Measurements from ENCODE around the gene TSPYL6.
"Not testable (repeated sequence)": the region's sequence is repeated elsewhere in the genome, so short reads cannot be mapped to it uniquely, and the experiment has no call there.

Gene TSPYL6

GRCh38 chr2:54256091-54256694 is at the start of gene TSPYL6:
Gene TSPYL6 (minus strand): TSS chr2:54256229. CDS start chr2:54256151, 78 bp downstream.
- no peaks in the 10 kb centered on the region for H3K36me3 ChIP-seq (ENCODE audit: insufficient read depth, low read length)
- DNase-seq (ENCODE audit: low read depth, low spot score), result no peak
- no peak within 1 kb of the TSS for H3K4me3 ChIP-seq
- no peak within 1 kb of the TSS for H3K9ac ChIP-seq (ENCODE audit: insufficient read length)
- TF ChIP-seq FOXP2 (optimal IDR thresholded peaks at IDR 0.05; ENCODE audit: control extremely low read depth, extremely low read length, insufficient read depth) (no peak), POLR2AphosphoS5 (IDR thresholded peaks at IDR 0.05; ENCODE audit: borderline replicate concordance, low read depth, low read length) (no peak), EZH2 (IDR thresholded peaks at IDR 0.05) (no peak)
- H3K9me3 ChIP-seq (ENCODE audit: low read depth, low read length), result no peaks in the 10 kb centered on the region
- no peak within 1 kb of the TSS for H3K27ac ChIP-seq

DNA sequence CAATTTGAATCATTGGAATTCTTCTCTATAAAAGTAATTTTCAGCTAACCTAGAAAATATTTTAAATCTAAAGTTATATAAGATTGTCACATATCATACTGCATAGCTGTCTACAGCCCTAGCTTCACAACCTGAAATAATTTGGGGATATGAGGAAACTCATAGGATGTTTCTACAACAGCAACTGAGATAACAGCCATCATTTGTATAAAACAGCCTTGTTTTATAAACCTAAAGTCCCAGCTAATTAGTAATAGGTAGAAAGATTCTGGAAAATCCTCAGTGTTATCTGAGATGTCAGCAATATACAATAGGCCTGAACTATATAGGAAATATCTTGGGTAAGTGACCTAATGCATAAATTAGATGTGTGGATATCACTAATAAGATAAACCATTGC is 47.6 kb upstream of the TSPYL6 start:
- H3K9ac ChIP-seq (ENCODE audit: insufficient read length), result no peak overlapping the region
- TF ChIP-seq EZH2 (IDR thresholded peaks at IDR 0.05) (no peak), POLR2AphosphoS5 (IDR thresholded peaks at IDR 0.05; ENCODE audit: borderline replicate concordance, low read depth, low read length) (no peak), FOXP2 (optimal IDR thresholded peaks at IDR 0.05; ENCODE audit: control extremely low read depth, extremely low read length, insufficient read depth) (no peak)
- no peaks in the 10 kb centered on the region for H3K36me3 ChIP-seq (ENCODE audit: insufficient read depth, low read length)
- H3K27ac ChIP-seq, result no peak overlapping the region
- no peak overlapping the region for H3K4me3 ChIP-seq
- no peak for DNase-seq (ENCODE audit: low read depth, low spot score)
- no peaks in the 10 kb centered on the region for H3K9me3 ChIP-seq (ENCODE audit: low read depth, low read length)

DNA sequence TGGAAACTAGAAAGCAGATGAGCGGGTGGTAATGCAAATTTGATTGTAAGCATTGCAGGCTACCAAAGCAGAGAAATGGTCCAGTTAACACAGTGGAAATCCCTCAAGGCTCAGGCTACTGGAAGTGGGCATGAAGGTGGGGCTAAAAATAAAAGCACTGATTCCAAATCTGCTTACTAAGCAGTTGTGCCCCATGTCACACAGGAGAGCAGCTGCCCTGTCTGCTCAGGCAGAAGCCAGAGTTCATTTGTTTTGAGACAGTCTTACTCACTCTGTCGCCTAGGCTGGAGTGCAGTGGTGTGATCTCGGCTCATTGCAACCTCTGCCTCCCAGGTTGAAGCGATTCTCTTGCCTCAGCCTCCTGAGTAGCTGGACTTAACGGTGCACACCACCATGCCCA is 42.5 kb upstream of the TSPYL6 start:
- no peak for DNase-seq (ENCODE audit: low read depth, low spot score)
- Histone ChIP-seq H3K36me3 (ENCODE audit: insufficient read depth, low read length) (no peaks in the 10 kb centered on the region), H3K4me3 (no peak overlapping the region), H3K9ac (ENCODE audit: insufficient read length) (no peak overlapping the region), H3K27ac (no peak overlapping the region), H3K9me3 (ENCODE audit: low read depth, low read length) (no peaks in the 10 kb centered on the region)
- no peak for TF ChIP-seq FOXP2 (optimal IDR thresholded peaks at IDR 0.05; ENCODE audit: control extremely low read depth, extremely low read length, insufficient read depth)
- no peak for TF ChIP-seq EZH2 (IDR thresholded peaks at IDR 0.05)
- TF ChIP-seq POLR2AphosphoS5 (IDR thresholded peaks at IDR 0.05; ENCODE audit: borderline replicate concordance, low read depth, low read length), result no peak

DNA sequence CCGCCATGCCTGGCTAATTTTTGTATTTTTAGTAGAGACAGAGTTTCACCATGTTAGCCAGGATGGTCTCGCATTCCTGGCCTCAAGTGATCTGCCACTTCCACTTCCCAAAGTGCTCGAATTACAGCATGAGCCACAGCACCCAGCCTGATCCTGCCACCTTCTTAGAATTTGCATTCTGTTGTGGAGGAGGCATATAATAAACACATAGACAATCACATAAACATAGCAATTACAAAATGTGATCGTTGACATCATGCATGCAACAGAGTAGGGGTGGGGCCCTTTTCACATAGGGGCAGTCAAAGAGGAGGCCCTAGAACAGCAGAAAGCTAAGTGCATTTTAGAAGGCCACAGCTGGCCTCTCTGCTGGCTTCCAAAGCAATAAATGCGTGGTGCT is 39.9 kb upstream of the TSPYL6 start:
- Histone ChIP-seq H3K27ac (no peak overlapping the region), H3K9me3 (ENCODE audit: low read depth, low read length) (no peaks in the 10 kb centered on the region), H3K9ac (ENCODE audit: insufficient read length) (no peak overlapping the region), H3K36me3 (ENCODE audit: insufficient read depth, low read length) (no peaks in the 10 kb centered on the region), H3K4me3 (no peak overlapping the region)
- no peak for DNase-seq (ENCODE audit: low read depth, low spot score)
- TF ChIP-seq FOXP2 (optimal IDR thresholded peaks at IDR 0.05; ENCODE audit: control extremely low read depth, extremely low read length, insufficient read depth), result no peak
- TF ChIP-seq EZH2 (IDR thresholded peaks at IDR 0.05), result no peak
- no peak for TF ChIP-seq POLR2AphosphoS5 (IDR thresholded peaks at IDR 0.05; ENCODE audit: borderline replicate concordance, low read depth, low read length)

- H3K27ac ChIP-seq; H3K9me3 ChIP-seq (ENCODE audit: low read depth, low read length); DNase-seq (ENCODE audit: low read depth, low spot score); H3K4me3 ChIP-seq; H3K9ac ChIP-seq (ENCODE audit: insufficient read length); H3K36me3 ChIP-seq (ENCODE audit: insufficient read depth, low read length): not testable (repeated sequence)
These were observed 38.6 kb upstream of the TSPYL6 start for GRCh38 chr2:54294665-54295064.

DNA sequence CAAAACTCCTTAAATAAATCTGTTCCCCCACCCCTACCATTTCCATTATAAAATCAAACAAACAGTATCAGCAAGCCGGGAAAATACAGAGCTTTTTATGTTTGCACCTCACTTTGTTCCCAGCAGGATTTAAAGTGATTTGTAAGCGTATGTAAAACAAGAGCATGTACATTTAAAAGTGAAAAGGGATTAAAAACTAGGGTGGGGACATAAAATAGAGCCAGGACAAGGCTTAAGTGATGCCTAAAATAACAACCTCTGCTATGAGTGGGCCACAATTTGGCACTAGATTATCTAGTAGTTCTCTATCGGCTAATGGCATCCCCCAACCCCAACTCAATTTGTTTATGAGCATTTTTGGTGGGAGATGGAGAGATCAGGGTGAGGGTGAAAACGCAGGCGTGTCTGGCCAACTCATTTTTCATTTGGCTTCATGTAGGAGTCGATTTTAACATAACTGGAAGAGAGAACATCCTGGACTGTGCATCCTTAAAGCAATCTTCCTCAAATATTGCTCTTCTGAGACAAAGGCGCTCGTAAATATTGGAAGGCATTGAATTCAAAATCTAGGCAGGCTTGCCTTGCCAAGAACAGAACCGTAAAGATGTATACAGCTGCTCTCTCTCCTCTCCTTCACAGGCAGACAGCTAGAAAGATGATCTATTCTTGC is 34.5 kb upstream of the TSPYL6 start:
- Histone ChIP-seq H3K9me3 (ENCODE audit: low read depth, low read length) (no peaks in the 10 kb centered on the region), H3K4me3 (no peak overlapping the region)
- no peak for TF ChIP-seq EZH2 (IDR thresholded peaks at IDR 0.05)
- TF ChIP-seq POLR2AphosphoS5 (IDR thresholded peaks at IDR 0.05; ENCODE audit: borderline replicate concordance, low read depth, low read length), result no peak
- TF ChIP-seq FOXP2 (optimal IDR thresholded peaks at IDR 0.05; ENCODE audit: control extremely low read depth, extremely low read length, insufficient read depth), result no peak

GRCh38 chr2:54289917-54290316 is 33.9 kb upstream of the TSPYL6 start:
- no peak for TF ChIP-seq EZH2 (IDR thresholded peaks at IDR 0.05)
- no peak for TF ChIP-seq FOXP2 (optimal IDR thresholded peaks at IDR 0.05; ENCODE audit: control extremely low read depth, extremely low read length, insufficient read depth)
- H3K9ac ChIP-seq (ENCODE audit: insufficient read length), result no peak overlapping the region
- no peak overlapping the region for H3K4me3 ChIP-seq

More for the DNA sequence above, 34.5 kb upstream of the TSPYL6 start:
- H3K9ac ChIP-seq (ENCODE audit: insufficient read length), result no peak overlapping the region
- H3K36me3 ChIP-seq (ENCODE audit: insufficient read depth, low read length), result no peaks in the 10 kb centered on the region
- no peak overlapping the region for H3K27ac ChIP-seq
- no peak for DNase-seq (ENCODE audit: low read depth, low spot score)

GRCh38 chr2:54287532-54287931 is 31.5 kb upstream of the TSPYL6 start:
- no peak for TF ChIP-seq POLR2AphosphoS5 (IDR thresholded peaks at IDR 0.05; ENCODE audit: borderline replicate concordance, low read depth, low read length)
- no peak for TF ChIP-seq EZH2 (IDR thresholded peaks at IDR 0.05)
- no peak for TF ChIP-seq FOXP2 (optimal IDR thresholded peaks at IDR 0.05; ENCODE audit: control extremely low read depth, extremely low read length, insufficient read depth)
- Histone ChIP-seq H3K4me3 (no peak overlapping the region), H3K36me3 (ENCODE audit: insufficient read depth, low read length) (no peaks in the 10 kb centered on the region), H3K27ac (no peak overlapping the region), H3K9me3 (ENCODE audit: low read depth, low read length) (no peaks in the 10 kb centered on the region), H3K9ac (ENCODE audit: insufficient read length) (no peak overlapping the region)
- DNase-seq (ENCODE audit: low read depth, low spot score), result no peak

More at GRCh38 chr2:54289917-54290316, 33.9 kb upstream of the TSPYL6 start:
- H3K36me3 ChIP-seq (ENCODE audit: insufficient read depth, low read length), result no peaks in the 10 kb centered on the region
- no peaks in the 10 kb centered on the region for H3K9me3 ChIP-seq (ENCODE audit: low read depth, low read length)
- DNase-seq (ENCODE audit: low read depth, low spot score), result no peak
- H3K27ac ChIP-seq, result no peak overlapping the region

- no peaks in the 10 kb centered on the region for H3K36me3 ChIP-seq (ENCODE audit: insufficient read depth, low read length)
- no peak for DNase-seq (ENCODE audit: low read depth, low spot score)
- H3K4me3 ChIP-seq, result no peak overlapping the region
- H3K9me3 ChIP-seq (ENCODE audit: low read depth, low read length), result no peaks in the 10 kb centered on the region
- TF ChIP-seq FOXP2 (optimal IDR thresholded peaks at IDR 0.05; ENCODE audit: control extremely low read depth, extremely low read length, insufficient read depth), result no peak
- no peak for TF ChIP-seq POLR2AphosphoS5 (IDR thresholded peaks at IDR 0.05; ENCODE audit: borderline replicate concordance, low read depth, low read length)
- TF ChIP-seq EZH2 (IDR thresholded peaks at IDR 0.05), result no peak
- no peak overlapping the region for H3K27ac ChIP-seq
- H3K9ac ChIP-seq (ENCODE audit: insufficient read length), result no peak overlapping the region
These were observed 29.4 kb upstream of the TSPYL6 start for GRCh38 chr2:54285451-54285850.

Measured in SK-N-MC (cell line).